ENCODE measurements around the gene NSUN4.

The NSUN4 gene

DNA sequence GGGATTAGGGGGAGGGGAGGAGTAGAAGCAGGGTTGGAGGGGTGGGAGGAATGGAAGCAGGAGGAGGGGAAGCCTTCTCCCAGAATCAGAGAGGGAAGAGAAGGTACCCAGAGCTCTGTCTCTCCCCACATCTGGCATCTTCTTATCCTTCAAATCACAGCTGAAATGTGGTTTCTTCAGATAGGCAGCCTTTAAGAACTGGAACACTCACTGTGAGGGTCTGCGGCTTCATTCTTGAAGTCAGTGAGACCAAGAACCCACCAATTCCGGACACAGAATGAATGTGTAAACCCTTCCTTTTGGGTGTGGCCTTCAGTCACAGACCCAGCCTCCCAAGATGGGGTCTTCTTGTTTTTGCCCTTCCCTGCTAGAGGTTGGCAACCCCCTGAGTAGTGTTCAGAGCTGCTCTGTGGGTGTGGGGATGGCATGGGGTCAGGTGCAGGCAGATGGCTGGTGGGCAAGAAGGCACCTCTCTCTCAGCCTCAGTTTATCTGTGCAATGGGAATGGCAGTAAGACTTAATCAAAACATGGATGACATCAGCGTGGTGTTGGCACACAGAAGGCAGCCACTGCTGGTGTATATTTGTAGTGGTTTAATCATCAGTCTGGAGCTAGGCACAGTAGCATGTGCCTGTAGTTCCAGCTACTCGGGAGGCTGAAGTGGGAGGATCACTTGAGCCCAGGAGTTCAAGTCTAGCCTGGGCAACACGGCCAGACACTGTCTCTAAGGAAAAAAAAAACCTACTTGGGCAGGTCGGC lies 60.7 kb downstream of the NSUN4 start:
- no peaks in the 10 kb centered on the region for H3K27me3 ChIP-seq
- peaks cover 21 to 41% of the 10 kb centered on the region in 2 experiments for H3K4me1 ChIP-seq (ENCODE audit: control insufficient read depth in 1 of 2, insufficient read depth in 1 of 2, low read depth in 1 of 2, low read length in 1 of 2)
- H3K36me3 ChIP-seq, result no peaks in the 10 kb centered on the region
- TF ChIP-seq CTCF (IDR thresholded peaks at IDR 0.05), result no peak
- H3K27ac ChIP-seq, result peak overlapping the region; percentile 7
- no peaks in the 10 kb centered on the region for H3K9me3 ChIP-seq
- no peak overlapping the region for H3K4me3 ChIP-seq (ENCODE audit: low read depth in 1 of 2, low read length in 1 of 2)

DNA sequence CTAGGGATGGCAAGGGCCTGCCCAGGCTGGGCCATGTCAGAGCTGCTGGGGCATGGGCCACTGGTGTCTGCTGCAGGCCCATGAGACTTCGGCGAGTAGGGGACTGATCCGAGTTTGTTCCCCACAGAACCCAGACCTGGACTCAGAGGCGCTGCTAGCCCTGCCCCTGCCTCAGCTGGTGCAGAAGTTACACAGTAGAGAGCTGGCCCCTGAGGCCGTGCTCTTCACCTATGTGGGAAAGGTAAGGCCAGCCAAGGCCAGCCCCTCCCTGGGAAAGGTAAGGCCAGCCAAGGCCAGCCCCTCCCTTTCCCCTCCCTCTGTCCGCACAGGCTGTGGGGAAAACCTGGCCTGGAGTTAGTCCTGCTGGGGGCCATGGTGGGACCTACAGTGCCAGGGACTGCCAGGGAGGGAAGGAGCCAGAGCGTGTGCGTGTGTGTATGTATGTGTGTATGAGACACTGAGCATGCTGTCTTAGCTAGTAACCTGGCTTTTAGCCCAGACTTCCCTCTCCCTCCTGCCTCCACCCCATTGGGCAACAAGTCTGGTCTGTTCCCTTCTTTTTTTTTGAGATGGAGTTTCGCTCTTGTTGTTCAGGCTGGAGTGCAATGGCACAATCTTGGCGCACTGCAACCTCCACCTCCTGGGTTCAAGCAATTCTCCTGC lies 61.5 kb downstream of the NSUN4 start:
- Histone ChIP-seq H3K4me1 (ENCODE audit: control insufficient read depth in 1 of 2, insufficient read depth in 1 of 2, low read depth in 1 of 2, low read length in 1 of 2) (peaks cover 21 to 44% of the 10 kb centered on the region in 2 experiments), H3K27me3 (no peaks in the 10 kb centered on the region), H3K36me3 (no peaks in the 10 kb centered on the region), H3K27ac (peak overlapping the region; percentile 42), H3K4me3 (ENCODE audit: low read depth in 1 of 2, low read length in 1 of 2) (no peak overlapping the region), H3K9me3 (no peaks in the 10 kb centered on the region)
- no peak for TF ChIP-seq CTCF (IDR thresholded peaks at IDR 0.05)

- Histone ChIP-seq H3K9me3 (no peaks in the 10 kb centered on the region), H3K4me1 (ENCODE audit: control insufficient read depth in 1 of 2, insufficient read depth in 1 of 2, low read depth in 1 of 2, low read length in 1 of 2) (peaks cover 21 to 44% of the 10 kb centered on the region in 2 experiments), H3K27me3 (no peaks in the 10 kb centered on the region), H3K36me3 (peaks cover 10% of the 10 kb centered on the region), H3K4me3 (ENCODE audit: low read depth in 1 of 2, low read length in 1 of 2) (no peak overlapping the region), H3K27ac (no peak overlapping the region)
- no peak for TF ChIP-seq CTCF (IDR thresholded peaks at IDR 0.05)
Observed at GRCh38 chr1:46403916-46404315, 63.3 kb downstream of the NSUN4 start.

DNA sequence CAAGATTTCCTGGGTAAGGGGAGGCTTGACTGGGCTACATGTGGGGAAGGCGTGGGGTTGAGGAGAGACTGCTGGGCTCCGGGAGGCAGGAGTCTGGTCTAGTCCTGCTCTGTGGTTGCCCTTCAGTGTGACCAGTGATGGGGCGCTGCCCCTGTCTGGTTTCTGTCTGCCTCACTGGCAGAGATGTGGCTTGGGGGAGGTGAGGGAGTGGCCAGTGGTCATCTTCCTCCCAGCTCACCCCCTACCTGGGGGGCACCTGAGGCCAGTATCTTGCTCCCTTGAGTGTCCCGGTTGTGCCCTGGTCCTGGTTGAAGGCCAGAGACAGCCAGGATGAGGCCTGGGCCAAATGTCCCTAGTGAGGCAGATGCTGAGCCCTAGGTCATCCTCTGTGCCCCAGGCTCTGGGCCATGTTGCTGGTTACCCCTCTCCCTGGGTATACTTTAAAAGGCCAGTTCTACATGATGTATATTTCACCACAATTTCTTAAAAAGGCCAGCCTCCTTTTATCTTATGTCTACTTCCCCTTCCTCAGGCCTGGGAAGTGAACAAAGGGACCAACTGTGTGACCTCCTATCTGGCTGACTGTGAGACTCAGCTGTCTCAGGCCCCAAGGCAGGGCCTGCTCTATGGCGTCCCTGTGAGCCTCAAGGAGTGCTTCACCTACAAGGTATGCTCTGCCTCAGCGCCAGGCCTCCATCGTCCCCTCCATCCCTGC lies 64.0 kb downstream of the NSUN4 start:
- Histone ChIP-seq H3K27me3 (no peaks in the 10 kb centered on the region), H3K36me3 (peaks cover 11% of the 10 kb centered on the region), H3K27ac (peak overlapping the region; percentile 60), H3K9me3 (no peaks in the 10 kb centered on the region), H3K4me1 (ENCODE audit: control insufficient read depth in 1 of 2, insufficient read depth in 1 of 2, low read depth in 1 of 2, low read length in 1 of 2) (peaks cover 21 to 44% of the 10 kb centered on the region in 2 experiments), H3K4me3 (ENCODE audit: low read depth in 1 of 2, low read length in 1 of 2) (no peak overlapping the region)
- TF ChIP-seq CTCF (IDR thresholded peaks at IDR 0.05), result no peak

DNA sequence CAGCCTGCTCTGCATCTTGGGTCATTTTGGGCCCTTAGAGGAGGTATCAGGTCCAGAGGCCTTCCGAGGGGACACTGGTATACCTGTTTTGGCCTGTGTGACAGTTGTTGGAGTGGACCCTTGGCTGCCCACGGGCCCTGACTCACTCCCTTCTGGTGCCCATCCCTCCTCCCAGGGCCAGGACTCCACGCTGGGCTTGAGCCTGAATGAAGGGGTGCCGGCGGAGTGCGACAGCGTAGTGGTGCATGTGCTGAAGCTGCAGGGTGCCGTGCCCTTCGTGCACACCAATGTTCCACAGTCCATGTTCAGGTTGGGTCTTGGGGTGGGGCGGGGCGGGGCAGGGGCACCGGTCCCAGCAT lies 64.6 kb downstream of the NSUN4 start:
- TF ChIP-seq CTCF (IDR thresholded peaks at IDR 0.05), result no peak

More for the DNA sequence above, 64.6 kb downstream of the NSUN4 start:
- H3K9me3 ChIP-seq, result no peaks in the 10 kb centered on the region
- H3K27me3 ChIP-seq, result no peaks in the 10 kb centered on the region
- peak overlapping the region; percentile 60 for H3K27ac ChIP-seq
- peaks cover 21 to 42% of the 10 kb centered on the region in 2 experiments for H3K4me1 ChIP-seq (ENCODE audit: control insufficient read depth in 1 of 2, insufficient read depth in 1 of 2, low read depth in 1 of 2, low read length in 1 of 2)
- H3K36me3 ChIP-seq, result peaks cover 11% of the 10 kb centered on the region
- no peak overlapping the region for H3K4me3 ChIP-seq (ENCODE audit: low read depth in 1 of 2, low read length in 1 of 2)
